SIG-M5 treated with dmso at 0.1 percent for 504 hours (cell line): Measurements from ENCODE around the gene GLG1.
"Not testable (repeated sequence)": the region's sequence is repeated elsewhere in the genome, so short reads cannot be mapped to it uniquely, and the experiment has no call there.

Experiments
- DNase-seq: peaks from one replicate; lab custom pipeline; 2025; ENCODE audit not compliant: unreplicated experiment; lab: John Stamatoyannopoulos, UW

Gene GLG1

GRCh38 chr16:74413485-74413884, 193.4 kb downstream of the GLG1 start:
- DNase-seq: not testable (repeated sequence)

GRCh38 chr16:74412775-74413390, 194.0 kb downstream of the GLG1 start:
- DNase-seq: not testable (repeated sequence)

GRCh38 chr16:74412138-74412774, 194.7 kb downstream of the GLG1 start:
- DNase-seq: not testable (repeated sequence)

GRCh38 chr16:74410981-74411380, 195.9 kb downstream of the GLG1 start:
- DNase-seq: not testable (repeated sequence)

GRCh38 chr16:74410057-74410957, 196.6 kb downstream of the GLG1 start:
- DNase-seq: not testable (repeated sequence)

GRCh38 chr16:74409185-74409981, 197.5 kb downstream of the GLG1 start:
- DNase-seq: not testable (repeated sequence)

GRCh38 chr16:74407362-74407705, 199.6 kb downstream of the GLG1 start:
- not testable (repeated sequence) for DNase-seq

- not testable (repeated sequence) for DNase-seq
Measured at GRCh38 chr16:74406600-74407361, 200.1 kb downstream of the GLG1 start.

- DNase-seq: not testable (repeated sequence)
Measured at GRCh38 chr16:74404148-74404933, 202.6 kb downstream of the GLG1 start.

- not testable (repeated sequence) for DNase-seq
Measured at GRCh38 chr16:74400238-74400637, 206.7 kb downstream of the GLG1 start.

GRCh38 chr16:74398212-74398895, 208.6 kb downstream of the GLG1 start:
- DNase-seq: not testable (repeated sequence)
